Left colon (tissue), 2 donors: Measurements from ENCODE around the gene OXLD1. TPM values are rescaled to one million over a fixed set of nuclear protein-coding genes. Genes with fewer than 3 reads are reported as not detected.

Experiments
- ATAC-seq: fragments of 200-7000 bp; cut with Tn5 transposase; one replicate; pipeline ENCODE4 v1.9.1; 2020; ENCODE audit warnings: mild to moderate bottlenecking, moderate library complexity
- DNase-seq, 2 donors: peaks; one replicate each; pipeline ENCODE4 v3.0.0-alpha.2; 2020
- intact Hi-C, 2 donors: fragments of 100-400 bp; cut with DNase I in 1 of 2; cut with micrococcal nuclease in 1 of 2; formaldehyde crosslinking; loops; one replicate each; pipeline versions ENCODE4 v1.11.2 to v1.14.0; 2022; cut with DNase I, micrococcal nuclease
- total RNA-seq, 2 donors: library from RNA; stranded (reverse); fragmentation: NEBNext Ultra II Directional; extraction: Animal tissue kit (Norgen Biotek cat#: 25700); gene quantifications; one replicate each; pipeline ENCODE4 v1.2.1, GENCODE V29; 2021
- donor health status: DM: no; HTN: no; CAD: no.
- donor health status: DM: yes; HTN: yes; CAD: no.

OXLD1 gene
- total RNA-seq, 2 donors from 2014 or later = 24.6 to 36.6 TPM

GRCh38 chr17:81664051-81664470 is 2.3 kb downstream of the OXLD1 start:
- intact Hi-C loops = no loop called here
- ATAC-seq = no peak

GRCh38 chr17:81662002-81662401 is 4.4 kb downstream of the OXLD1 start:
- ATAC-seq (no peak), DNase-seq (no peak)
- intact Hi-C loops = no loop called here

More at GRCh38 chr17:81664051-81664470, 2.3 kb downstream of the OXLD1 start:
- DNase-seq = no peak

- ATAC-seq = no peak
- intact Hi-C loops = no loop called here
- no peak for DNase-seq
Measured at GRCh38 chr17:81660441-81660840, 6.0 kb downstream of the OXLD1 start.

- ATAC-seq (no peak), DNase-seq (no peak)
- intact Hi-C loops = no loop called here
Measured at GRCh38 chr17:81659038-81659437, 7.4 kb downstream of the OXLD1 start.

GRCh38 chr17:81656835-81657234 is 9.6 kb downstream of the OXLD1 start:
- no peak for DNase-seq
- intact Hi-C loops = no loop called here
- ATAC-seq = no peak

- intact Hi-C loops = no loop called here
- no peak for DNase-seq
- no peak for ATAC-seq
Measured at GRCh38 chr17:81656118-81656743, 10.2 kb downstream of the OXLD1 start, which contains the start of gene PDE6G. Gene PDE6G, minus strand, starts transcription at chr17:81656542. Its CDS starts 3,237 bp downstream, at chr17:81653305.

- intact Hi-C loops = no loop called here
- ATAC-seq = no peak
- DNase-seq = no peak
Measured at GRCh38 chr17:81655378-81656117, 10.9 kb downstream of the OXLD1 start.

GRCh38 chr17:81652906-81653771 is 13.3 kb downstream of the OXLD1 start:
- intact Hi-C loops = no loop called here
- DNase-seq = no peak

GRCh38 chr17:81651692-81652091 is 14.7 kb downstream of the OXLD1 start:
- intact Hi-C loops = no loop called here
- DNase-seq = no peak
- no peak for ATAC-seq

More at GRCh38 chr17:81652906-81653771, 13.3 kb downstream of the OXLD1 start:
- no peak for ATAC-seq

- ATAC-seq (no peak), DNase-seq (no peak)
- intact Hi-C loops = no loop called here
Measured at GRCh38 chr17:81650951-81651350, 15.5 kb downstream of the OXLD1 start.

GRCh38 chr17:81648707-81649085 is 17.7 kb downstream of the OXLD1 start:
- no peak for ATAC-seq
- intact Hi-C loops = no loop called here
- no peak for DNase-seq

- intact Hi-C loops = no loop called here
- DNase-seq (no peak), ATAC-seq (no peak)
Measured at GRCh38 chr17:81648013-81648706, 18.2 kb downstream of the OXLD1 start.

- intact Hi-C loops = no loop called here
- DNase-seq (no peak), ATAC-seq (no peak)
Measured at GRCh38 chr17:81647640-81648012, 18.8 kb downstream of the OXLD1 start.

- ATAC-seq (no peak), DNase-seq (no peak)
Measured at GRCh38 chr17:81646869-81647600, 19.4 kb downstream of the OXLD1 start.

GRCh38 chr17:81644976-81645952 is 21.1 kb downstream of the OXLD1 start:
- ATAC-seq (no peak), DNase-seq (no peak)
- intact Hi-C loops = no loop called here

More at GRCh38 chr17:81646869-81647600, 19.4 kb downstream of the OXLD1 start:
- intact Hi-C loops = no loop called here

- ATAC-seq = no peak
- intact Hi-C loops = no loop called here
- DNase-seq = no peak
Measured at GRCh38 chr17:81644496-81644895, 21.9 kb downstream of the OXLD1 start.

- DNase-seq (no peak), ATAC-seq (no peak)
- intact Hi-C loops = no loop called here
Measured at GRCh38 chr17:81641825-81642489, 24.4 kb downstream of the OXLD1 start.
